PC-9 (cell line): ENCODE data around the gene INTS1. TPM values are rescaled to one million over a fixed set of nuclear protein-coding genes. Genes with fewer than 3 reads are reported as not detected.

ENCODE experiments used
- BruUV-seq: library from RNA; stranded (reverse); fragments of 400-500 nt; replicated peaks from 2 replicates; lab custom pipeline; 2021; lab: Mats Ljungman, UMichigan
- CTCF ChIA-PET: fragments of 300-600 bp; sonication (Branson Sonifier 250); formaldehyde crosslinking; loops from one replicate; lab custom pipeline; 2022; ENCODE audit warnings: antibody characterized with exemption; lab: Charles Lee
- POLR2A ChIA-PET: fragments of 300-600 bp; sonication (Branson Sonifier 250); formaldehyde crosslinking; loops from one replicate; lab custom pipeline; 2022; ENCODE audit warnings: antibody characterized with exemption; ENCODE audit not compliant: unreplicated experiment; lab: Charles Lee
- DNase-seq, 2 experiments: peaks; one replicate each; pipeline versions ENCODE4 v3.0.0 to v3.0.0-alpha.2; 2015 to 2022; ENCODE audit warnings: mixed read lengths in 1 of 2
- H2AFZ ChIP-seq: fragments of 200-600 bp; sonication (generic); 2 replicates; pipeline ENCODE4 v1.8.1; 2017; ENCODE audit warnings: antibody characterized with exemption
- H3F3A ChIP-seq: fragments of 200-600 bp; sonication (generic); 2 replicates; pipeline ENCODE4 v1.8.1; 2017; ENCODE audit warnings: antibody characterized with exemption, mild to moderate bottlenecking, low read depth; ENCODE audit not compliant: insufficient read depth
- H3K27ac ChIP-seq: fragments of 200-600 bp; sonication (generic); 2 replicates; pipeline ENCODE4 v1.6.1; 2016; ENCODE audit warnings: mixed run types
- H3K27me3 ChIP-seq: fragments of 200-600 bp; sonication (generic); 2 replicates; pipeline ENCODE4 v1.6.1; 2016; ENCODE audit warnings: low read depth, mixed run types; ENCODE audit not compliant: insufficient read depth
- H3K36me3 ChIP-seq: fragments of 200-600 bp; sonication (generic); 2 replicates; pipeline ENCODE4 v1.6.1; 2016; ENCODE audit warnings: low read depth, mixed run types
- H3K4me1 ChIP-seq: fragments of 200-600 bp; sonication (generic); replicated peaks from 2 replicates; pipeline ENCODE4 v1.6.1; 2016; ENCODE audit warnings: mixed run types; ENCODE audit not compliant: insufficient read depth
- H3K4me2 ChIP-seq: fragments of 200-600 bp; sonication (generic); 2 replicates; pipeline ENCODE4 v1.6.1; 2017; ENCODE audit warnings: mixed run types
- H3K4me3 ChIP-seq: fragments of 200-600 bp; sonication (generic); 2 replicates; pipeline ENCODE4 v1.6.1; 2016; ENCODE audit warnings: mixed run types
- H3K79me2 ChIP-seq: fragments of 200-600 bp; sonication (generic); 2 replicates; pipeline ENCODE4 v1.6.1; 2017; ENCODE audit warnings: low read depth, mixed run types
- H3K9me2 ChIP-seq: fragments of 200-600 bp; sonication (generic); 2 replicates; pipeline ENCODE4 v1.8.1; 2017; ENCODE audit warnings: mild to moderate bottlenecking; ENCODE audit not compliant: insufficient read depth
- H3K9me3 ChIP-seq: fragments of 200-600 bp; sonication (generic); 2 replicates; pipeline ENCODE4 v1.8.1; 2016; ENCODE audit warnings: low read depth; ENCODE audit not compliant: insufficient read depth
- H4K20me1 ChIP-seq: fragments of 200-600 bp; sonication (generic); 2 replicates; pipeline ENCODE4 v1.8.1; 2017; ENCODE audit not compliant: insufficient read depth
- EZH2 ChIP-seq: fragments of 200-600 bp; sonication (generic); IDR thresholded peaks from 2 replicates; pipeline ENCODE4 v1.8.0; 2017; ENCODE audit warnings: antibody characterized with exemption, low read depth
- intact Hi-C: fragments of 100-400 bp; cut with micrococcal nuclease; formaldehyde crosslinking; loops from one replicate; pipeline ENCODE4 v1.10.0; 2022; ENCODE audit not compliant: unreplicated experiment
- total RNA-seq: library from RNA; stranded (reverse); gene quantifications from 2 replicates; pipeline ENCODE4 v1.2.3, GENCODE V29; 2021
- TF ChIP-seq, protein P1 (sequence below): fragments of 200-600 bp; sonication (generic); conservative IDR thresholded peaks from 2 replicates; pipeline ENCODE4 v1.6.1; 2017; ENCODE audit warnings: mixed run types, antibody characterized with exemption, mild to moderate bottlenecking, moderate library complexity

Gene INTS1
- total RNA-seq, 1 experiment from 2014 or later, result 124 TPM

DNA sequence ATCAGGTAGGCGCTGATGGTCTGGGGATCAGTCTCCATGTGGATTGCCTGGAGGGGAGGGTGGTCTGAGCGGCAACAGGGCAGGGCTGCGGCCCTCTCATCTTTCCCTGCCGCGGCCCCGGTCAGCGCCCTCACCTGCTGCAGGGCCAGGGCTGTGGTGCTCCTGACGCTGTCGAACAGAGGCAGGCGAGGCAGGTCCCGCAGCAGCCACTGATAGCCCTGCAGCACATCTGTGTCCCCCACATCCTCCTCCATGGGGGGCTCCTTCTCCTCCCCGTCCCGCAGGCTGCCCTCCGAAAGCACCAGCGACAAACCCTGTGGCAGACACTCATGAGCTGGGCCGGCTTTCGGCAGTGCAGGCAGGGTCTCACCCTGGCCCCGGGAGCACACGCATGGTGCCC lies 19.0 kb downstream of the INTS1 start:
- Histone ChIP-seq H3K36me3 (0 out of 2 replicates have a peak, but pooled peaks cover 8% of the 10 kb centered on the region), H3K4me1 (no peaks in the 10 kb centered on the region), H4K20me1 (no peaks in the 10 kb centered on the region; the same call in 1 of the 2 replicates), H3F3A (no peaks in the 10 kb centered on the region), H3K79me2 (no peaks in the 10 kb centered on the region), H3K9me2 (no peaks in the 10 kb centered on the region), H3K27me3 (no peaks in the 10 kb centered on the region), H3K4me3 (no peak overlapping the region), H2AFZ (no peak overlapping the region), H3K4me2 (no peak overlapping the region), H3K9me3 (no peaks in the 10 kb centered on the region), H3K27ac (no peak overlapping the region)
- ChIA-PET POLR2A (interaction anchor here (0.6 to 0.8 kb wide), 2 partner anchors 9 to 74 kb away, joined by 3 to 4 read pairs; no protein-coding TSS in a partner anchor), CTCF (no interaction called here)
- no peak for TF ChIP-seq EZH2
- TF ChIP-seq, protein P1, sequence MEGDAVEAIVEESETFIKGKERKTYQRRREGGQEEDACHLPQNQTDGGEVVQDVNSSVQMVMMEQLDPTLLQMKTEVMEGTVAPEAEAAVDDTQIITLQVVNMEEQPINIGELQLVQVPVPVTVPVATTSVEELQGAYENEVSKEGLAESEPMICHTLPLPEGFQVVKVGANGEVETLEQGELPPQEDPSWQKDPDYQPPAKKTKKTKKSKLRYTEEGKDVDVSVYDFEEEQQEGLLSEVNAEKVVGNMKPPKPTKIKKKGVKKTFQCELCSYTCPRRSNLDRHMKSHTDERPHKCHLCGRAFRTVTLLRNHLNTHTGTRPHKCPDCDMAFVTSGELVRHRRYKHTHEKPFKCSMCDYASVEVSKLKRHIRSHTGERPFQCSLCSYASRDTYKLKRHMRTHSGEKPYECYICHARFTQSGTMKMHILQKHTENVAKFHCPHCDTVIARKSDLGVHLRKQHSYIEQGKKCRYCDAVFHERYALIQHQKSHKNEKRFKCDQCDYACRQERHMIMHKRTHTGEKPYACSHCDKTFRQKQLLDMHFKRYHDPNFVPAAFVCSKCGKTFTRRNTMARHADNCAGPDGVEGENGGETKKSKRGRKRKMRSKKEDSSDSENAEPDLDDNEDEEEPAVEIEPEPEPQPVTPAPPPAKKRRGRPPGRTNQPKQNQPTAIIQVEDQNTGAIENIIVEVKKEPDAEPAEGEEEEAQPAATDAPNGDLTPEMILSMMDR, result no peak
- intact Hi-C loops, result no loop called here
- DNase-seq, result no peak
- BruUV-seq, result no TSS peak

DNA sequence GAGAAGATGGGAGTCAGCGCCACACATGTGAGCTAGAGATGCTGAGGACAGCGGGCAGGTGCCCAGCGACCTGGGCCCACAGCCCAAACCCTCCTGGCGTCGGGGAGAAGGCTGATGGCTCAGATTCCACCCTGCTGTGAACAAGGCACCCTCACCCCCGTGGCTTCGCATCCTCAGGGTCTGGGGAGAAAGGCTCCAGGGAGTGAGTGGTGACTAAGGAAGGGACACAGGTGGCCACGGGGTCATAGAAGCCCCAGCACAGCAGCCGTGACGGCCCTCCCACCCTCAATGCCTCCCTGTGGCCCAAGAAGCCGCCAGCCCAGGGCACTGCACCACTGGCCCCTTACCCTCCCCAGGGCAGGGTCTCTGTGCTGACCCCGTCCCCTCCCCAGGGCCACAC lies 19.6 kb downstream of the INTS1 start:
- H3K9me2 ChIP-seq, result no peaks in the 10 kb centered on the region
- H3K27ac ChIP-seq, result no peak overlapping the region
- intact Hi-C loops, result no loop called here
- no peak for DNase-seq
- BruUV-seq, result no TSS peak
- no peaks in the 10 kb centered on the region for H3K4me1 ChIP-seq
- no peak overlapping the region for H2AFZ ChIP-seq
- no peaks in the 10 kb centered on the region for H3K79me2 ChIP-seq
- 0 out of 2 replicates have a peak, but pooled peaks cover 8% of the 10 kb centered on the region for H3K36me3 ChIP-seq
- H4K20me1 ChIP-seq, result no peaks in the 10 kb centered on the region; the same call in 1 of the 2 replicates
- H3F3A ChIP-seq, result no peaks in the 10 kb centered on the region
- H3K4me2 ChIP-seq, result no peak overlapping the region
- no peak overlapping the region for H3K4me3 ChIP-seq
- H3K27me3 ChIP-seq, result no peaks in the 10 kb centered on the region
- CTCF ChIA-PET, result no interaction called here
- TF ChIP-seq, protein P1, result no peak
- POLR2A ChIA-PET, result no interaction called here
- H3K9me3 ChIP-seq, result no peaks in the 10 kb centered on the region

DNA sequence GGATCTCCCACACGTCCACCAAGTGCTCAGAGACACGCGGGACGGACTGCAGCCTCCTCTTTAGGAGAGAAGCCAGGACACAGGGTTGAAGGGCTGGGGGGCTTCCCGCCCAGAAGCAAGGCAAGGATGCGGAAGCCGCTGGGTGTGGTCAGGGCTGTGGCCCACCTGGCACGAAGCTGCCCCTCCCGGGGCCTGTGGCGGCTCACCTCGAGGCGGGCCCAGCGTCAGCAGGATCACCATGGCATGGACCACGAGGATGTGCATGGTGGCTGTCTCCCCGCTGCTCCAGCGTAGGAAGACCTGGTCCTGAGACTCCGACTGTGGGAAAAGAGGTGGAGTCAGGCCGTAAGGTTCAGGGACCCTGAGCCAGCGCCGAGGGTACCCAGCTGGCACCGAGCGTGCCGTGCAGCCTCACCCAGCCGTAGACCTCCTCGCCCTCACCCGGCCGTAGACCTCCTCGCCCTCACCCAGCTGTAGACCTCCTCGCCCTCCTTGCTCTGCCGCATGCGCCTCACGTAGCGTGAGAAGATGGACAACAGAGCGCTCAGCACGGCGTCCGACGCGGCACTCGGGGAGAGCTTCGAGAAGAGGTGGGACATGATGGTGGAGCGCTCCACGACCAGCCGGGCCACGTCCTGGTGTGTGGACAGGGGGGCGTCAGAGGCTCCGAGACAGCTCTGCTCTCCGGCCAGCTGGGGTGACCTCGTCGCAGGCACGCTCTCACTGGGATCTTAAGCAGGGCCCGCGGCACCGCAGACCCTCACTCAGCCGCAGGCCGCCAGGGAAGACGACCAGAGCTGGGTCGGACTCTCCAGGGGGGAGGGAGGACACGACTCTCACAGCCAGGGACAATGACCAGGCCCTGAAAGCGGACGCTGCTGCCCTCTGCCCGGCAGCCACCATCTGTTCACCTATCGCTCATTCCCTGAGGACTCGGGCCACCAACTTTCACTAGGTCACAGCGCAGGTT lies 20.4 kb downstream of the INTS1 start:
- no peaks in the 10 kb centered on the region; the same call in 1 of the 2 replicates for H4K20me1 ChIP-seq
- ChIA-PET CTCF (no interaction called here), POLR2A (no interaction called here)
- no peaks in the 10 kb centered on the region for H3K79me2 ChIP-seq
- H2AFZ ChIP-seq, result no peak overlapping the region
- H3K4me3 ChIP-seq, result no peak overlapping the region
- TF ChIP-seq, protein P1, result no peak
- TF ChIP-seq EZH2, result no peak
- H3K9me2 ChIP-seq, result no peaks in the 10 kb centered on the region
- no peak overlapping the region for H3K4me2 ChIP-seq
- no peaks in the 10 kb centered on the region for H3K4me1 ChIP-seq
- intact Hi-C loops, result no loop called here
- no peaks in the 10 kb centered on the region for H3K27me3 ChIP-seq
- no TSS peak for BruUV-seq
- no peaks in the 10 kb centered on the region for H3K9me3 ChIP-seq
- H3K27ac ChIP-seq, result no peak overlapping the region
- H3F3A ChIP-seq, result no peaks in the 10 kb centered on the region
- 0 out of 2 replicates have a peak, but pooled peaks cover 8% of the 10 kb centered on the region for H3K36me3 ChIP-seq
- no peak for DNase-seq
